H9 (cell line): ENCODE results near the gene SIX1. TPM values are rescaled to one million over a fixed set of nuclear protein-coding genes. Genes with fewer than 3 reads are reported as not detected.

Experiments
- DNase-seq: peaks from one replicate; pipeline ENCODE4 v3.0.0-alpha.2; 2017
- H2AFZ ChIP-seq: one replicate; pipeline ENCODE4 v1.6.1; 2013; ENCODE audit warnings: mild to moderate bottlenecking, low read length, control low read depth, moderate library complexity
- H2AK5ac ChIP-seq: 2 replicates; pipeline ENCODE4 v1.6.1; 2013; ENCODE audit warnings: low read length, control low read depth, mixed read lengths; ENCODE audit not compliant: insufficient read length
- H2BK120ac ChIP-seq: one replicate; pipeline ENCODE4 v1.6.1; 2013; ENCODE audit warnings: low read depth, mild to moderate bottlenecking, low read length, control low read depth, inconsistent platforms; ENCODE audit not compliant: poor library complexity, severe bottlenecking
- H2BK12ac ChIP-seq: 2 replicates; pipeline ENCODE4 v1.6.1; 2013; ENCODE audit warnings: low read length, control low read depth, mixed read lengths, low read depth; ENCODE audit not compliant: insufficient read length
- H2BK15ac ChIP-seq: 2 replicates; pipeline ENCODE4 v1.6.1; 2013; ENCODE audit warnings: low read depth, low read length, control low read depth
- H2BK20ac ChIP-seq: one replicate; pipeline ENCODE4 v1.6.1; 2013; ENCODE audit warnings: low read depth, mild to moderate bottlenecking, low read length, control low read depth, inconsistent platforms; ENCODE audit not compliant: poor library complexity, severe bottlenecking
- H2BK5ac ChIP-seq: 2 replicates; pipeline ENCODE4 v1.6.1; 2013; ENCODE audit warnings: low read length, control low read depth, mixed read lengths; ENCODE audit not compliant: insufficient read length
- H3K14ac ChIP-seq: 2 replicates; pipeline ENCODE4 v1.6.1; 2013; ENCODE audit warnings: low read length, control low read depth; ENCODE audit not compliant: insufficient read depth
- H3K18ac ChIP-seq: 2 replicates; pipeline ENCODE4 v1.6.1; 2013; ENCODE audit warnings: low read depth, mild to moderate bottlenecking, mixed read lengths, low read length, control low read depth; ENCODE audit not compliant: insufficient read length
- H3K23ac ChIP-seq: 2 replicates; pipeline ENCODE4 v1.6.1; 2013; ENCODE audit warnings: low read length, control low read depth, mixed read lengths, low read depth; ENCODE audit not compliant: insufficient read length
- H3K23me2 ChIP-seq: 2 replicates; pipeline ENCODE4 v1.6.1; 2013; ENCODE audit warnings: low read depth, mild to moderate bottlenecking, mixed read lengths, low read length, control low read depth; ENCODE audit not compliant: insufficient read length, poor library complexity, severe bottlenecking
- H3K27ac ChIP-seq: 2 replicates; pipeline ENCODE4 v1.5.1; 2013; ENCODE audit warnings: low read length, control low read depth, mixed read lengths, low read depth; ENCODE audit not compliant: insufficient read length
- H3K27me3 ChIP-seq: 2 replicates; pipeline ENCODE4 v1.6.1; 2013; ENCODE audit warnings: low read length, control low read depth, inconsistent platforms; ENCODE audit not compliant: insufficient read depth
- H3K4ac ChIP-seq: 2 replicates; pipeline ENCODE4 v1.6.1; 2013; ENCODE audit warnings: low read depth, mild to moderate bottlenecking, control low read depth, inconsistent platforms, low read length, moderate library complexity
- H3K4me1 ChIP-seq: 2 replicates; pipeline ENCODE4 v1.6.1; 2013; ENCODE audit warnings: low read length, control low read depth, inconsistent platforms; ENCODE audit not compliant: insufficient read depth
- H3K4me2 ChIP-seq: 2 replicates; pipeline ENCODE4 v1.6.1; 2013; ENCODE audit warnings: low read length, control low read depth, mixed read lengths; ENCODE audit not compliant: insufficient read length, insufficient read depth
- H3K56ac ChIP-seq: 2 replicates; pipeline ENCODE4 v1.6.1; 2013; ENCODE audit warnings: low read depth, mild to moderate bottlenecking, mixed read lengths, low read length, control low read depth; ENCODE audit not compliant: insufficient read length
- H3K79me1 ChIP-seq: 2 replicates; pipeline ENCODE4 v1.6.1; 2013; ENCODE audit warnings: low read depth, mild to moderate bottlenecking, moderate library complexity, low read length, control low read depth, inconsistent platforms; ENCODE audit not compliant: insufficient read depth, poor library complexity, severe bottlenecking
- H3K79me2 ChIP-seq: 2 replicates; pipeline ENCODE4 v1.6.1; 2013; ENCODE audit warnings: low read length, control low read depth, inconsistent platforms; ENCODE audit not compliant: insufficient read depth
- H3K9ac ChIP-seq: 2 replicates; pipeline ENCODE4 v1.6.1; 2013; ENCODE audit warnings: low read length, control low read depth, mixed read lengths; ENCODE audit not compliant: insufficient read length; ENCODE audit errors: extremely low read depth
- H3K9me3 ChIP-seq: one replicate; pipeline ENCODE4 v1.6.1; 2013; ENCODE audit warnings: low read depth, low read length, inconsistent platforms; ENCODE audit not compliant: control insufficient read depth
- H3T11ph ChIP-seq: one replicate; pipeline ENCODE4 v1.6.1; 2013; ENCODE audit warnings: mild to moderate bottlenecking, low read length, control low read depth, inconsistent platforms
- H4K20me1 ChIP-seq: one replicate; pipeline ENCODE4 v1.6.1; 2013; ENCODE audit not compliant: control insufficient read depth, insufficient read length, insufficient read depth
- H4K5ac ChIP-seq: 2 replicates; pipeline ENCODE4 v1.6.1; 2013; ENCODE audit warnings: low read depth, mild to moderate bottlenecking, mixed read lengths, low read length, control low read depth; ENCODE audit not compliant: insufficient read length
- H4K8ac ChIP-seq: replicated peaks from 2 replicates; pipeline ENCODE4 v1.6.1; 2013; ENCODE audit warnings: low read length, control low read depth, mixed read lengths, low read depth; ENCODE audit not compliant: insufficient read length
- H4K91ac ChIP-seq: 2 replicates; pipeline ENCODE4 v1.6.1; 2013; ENCODE audit warnings: low read depth, mild to moderate bottlenecking, moderate library complexity, mixed read lengths, low read length, control low read depth; ENCODE audit not compliant: insufficient read length
- H3K27ac Mint-ChIP-seq, 3 experiments: 2 replicates in 2 of 3; 3 replicates in 1 of 3; pipeline ENCODE4 v1.8.0; 2020 to 2021; ENCODE audit warnings: mixed read lengths in 3 of 3, mild to moderate bottlenecking in 1 of 3, moderate library complexity in 1 of 3
- H3K27me3 Mint-ChIP-seq: 2 replicates; pipeline ENCODE4 v1.8.0; 2021; ENCODE audit warnings: low read depth, mild to moderate bottlenecking, moderate library complexity, mixed read lengths
- H3K36me3 Mint-ChIP-seq, 3 experiments: 2 replicates in 2 of 3; 3 replicates in 1 of 3; pipeline ENCODE4 v1.8.0; 2020 to 2021; ENCODE audit warnings: low read depth in 3 of 3, mixed read lengths in 3 of 3; ENCODE audit not compliant: insufficient read depth in 1 of 3
- H3K4me1 Mint-ChIP-seq, 2 experiments: 2 replicates each; pipeline ENCODE4 v1.8.0; 2020; ENCODE audit warnings: mixed read lengths in 2 of 2
- H3K4me3 Mint-ChIP-seq, 2 experiments: 2 replicates in 1 of 2; 3 replicates in 1 of 2; pipeline ENCODE4 v1.8.0; 2020 to 2021; ENCODE audit warnings: mild to moderate bottlenecking in 2 of 2, mixed read lengths in 2 of 2, moderate library complexity in 1 of 2
- H3K9me3 Mint-ChIP-seq, 2 experiments: 2 replicates in 1 of 2; 3 replicates in 1 of 2; pipeline ENCODE4 v1.8.0; 2020; ENCODE audit warnings: mild to moderate bottlenecking in 2 of 2, mixed read lengths in 2 of 2, moderate library complexity in 1 of 2
- CTCF ChIP-seq: fragments of 200-600 bp; sonication (generic); conservative IDR thresholded peaks from 3 replicates; pipeline ENCODE4 v1.8.0; 2021; ENCODE audit warnings: antibody characterized with exemption, mild to moderate bottlenecking
- WGBS: extraction: QIAGEN DNeasy Blood & Tissue Kit; methylation state at CpG from one replicate; pipeline ENCODE4 v1.1.7; 2013; ENCODE audit warnings: missing lambda C conversion rate, low lambda C conversion rate, mixed read lengths; ENCODE audit not compliant: insufficient read length; ENCODE audit errors: extremely low coverage; 5-methylcytosine and 5-hydroxymethylcytosine counted together
- total RNA-seq: library from RNA; stranded (reverse); gene quantifications from 2 replicates; pipeline ENCODE4 v1.2.1, GENCODE V29; 2021

SIX1 gene
- total RNA-seq, 1 experiment from 2014 or later, result 0.17 TPM

GRCh38 chr14:60651796-60652673 lies 2.8 kb upstream of the SIX1 start:
- Mint-ChIP-seq H3K9me3 (no peaks in the 10 kb centered on the region; a peak in 3 of 5 replicates), H3K4me3 (peak overlapping the region in 1 of 2 experiments; percentile 80; a peak in 3 of 5 replicates), H3K4me1 (peaks cover 48 to 75% of the 10 kb centered on the region in 2 experiments), H3K27me3 (peaks cover 100% of the 10 kb centered on the region), H3K36me3 (no peaks in the 10 kb centered on the region), H3K27ac (no peak overlapping the region)
- peaks cover 2% of the 10 kb centered on the region for H4K20me1 ChIP-seq
- no peak overlapping the region for H2AFZ ChIP-seq
- no peaks in the 10 kb centered on the region for H3K79me2 ChIP-seq
- peak; percentile 59 for DNase-seq
- no peak overlapping the region for H3K27ac ChIP-seq
- no CpG with 5 or more reads among the region's 38 CpGs for WGBS
- no peak for TF ChIP-seq CTCF
- peak overlapping the region; percentile 54 for H3K4me2 ChIP-seq
- no peak overlapping the region for H4K91ac ChIP-seq
- H2BK120ac ChIP-seq, result no peak overlapping the region
- no peaks in the 10 kb centered on the region for H3K9me3 ChIP-seq
- no peak overlapping the region for H4K5ac ChIP-seq
- H3K4me1 ChIP-seq, result no peaks in the 10 kb centered on the region
- H2BK5ac ChIP-seq, result no peak overlapping the region
- H3K14ac ChIP-seq, result no peak overlapping the region
- H3K27me3 ChIP-seq, result peaks cover 93% of the 10 kb centered on the region
- H2AK5ac ChIP-seq, result no peak overlapping the region
- H2BK20ac ChIP-seq, result no peak overlapping the region
- no peak overlapping the region for H2BK12ac ChIP-seq
- peaks cover 35% of the 10 kb centered on the region for H3K23me2 ChIP-seq
- H3K4ac ChIP-seq, result no peak overlapping the region
- H3K9ac ChIP-seq, result no peak overlapping the region
- H2BK15ac ChIP-seq, result no peak overlapping the region
- no peak overlapping the region for H4K8ac ChIP-seq
- no peak overlapping the region for H3K56ac ChIP-seq
- H3K18ac ChIP-seq, result no peak overlapping the region
- no peak overlapping the region for H3T11ph ChIP-seq
- no peaks in the 10 kb centered on the region for H3K79me1 ChIP-seq
- no peak overlapping the region for H3K23ac ChIP-seq
